NT2/D1 (cell line): ENCODE measurements around the gene RAF1.

ENCODE experiments used
- SUZ12 ChIP-seq: IDR thresholded peaks from 2 replicates; pipeline ENCODE4 v1.6.1; 2011; ENCODE audit not compliant: insufficient read length, insufficient read depth; ENCODE audit errors: extremely low read depth
- YY1 ChIP-seq: IDR thresholded peaks from 2 replicates; pipeline ENCODE4 v1.6.1; 2011; ENCODE audit not compliant: insufficient read length, insufficient read depth
- ZNF274 ChIP-seq: IDR thresholded peaks from 2 replicates; pipeline ENCODE4 v1.6.1; 2011; ENCODE audit warnings: mild to moderate bottlenecking, low read depth, low read length

GRCh38 chr3:12590096-12590495 is 73.8 kb downstream of the RAF1 start:
- TF ChIP-seq ZNF274 (no peak), SUZ12 (no peak), YY1 (no peak)
